WERI-Rb-1 (cell line): ENCODE data around the gene EMID1.

Experiments used
- DNase-seq: peaks from one replicate; pipeline ENCODE4 v3.0.0-alpha.2; 2020
- H3K27ac ChIP-seq: fragments of 250-450 bp; sonication (Bioruptor Pico); 2 replicates; pipeline ENCODE4 v1.5.1; 2020; ENCODE audit warnings: mild to moderate bottlenecking, moderate library complexity
- H3K27me3 ChIP-seq: fragments of 250-450 bp; sonication (Bioruptor Pico); 2 replicates; pipeline ENCODE4 v1.5.1; 2021; ENCODE audit warnings: mild to moderate bottlenecking, low read depth, moderate library complexity; ENCODE audit not compliant: insufficient read depth, severe bottlenecking
- H3K36me3 ChIP-seq: fragments of 250-450 bp; sonication (Bioruptor Pico); 2 replicates; pipeline ENCODE4 v1.5.1; 2020; ENCODE audit warnings: mild to moderate bottlenecking, moderate library complexity
- H3K4me3 ChIP-seq: 2 replicates; pipeline ENCODE4 v1.5.1; 2011; ENCODE audit warnings: low read depth, mild to moderate bottlenecking, control low read depth, low read length
- H3K9me3 ChIP-seq: fragments of 250-450 bp; sonication (Bioruptor Pico); 2 replicates; pipeline ENCODE4 v1.5.1; 2021; ENCODE audit warnings: mild to moderate bottlenecking, moderate library complexity; ENCODE audit not compliant: severe bottlenecking
- TF ChIP-seq, protein P1 (sequence below): IDR thresholded peaks from 2 replicates; pipeline ENCODE4 v1.5.1; 2011; ENCODE audit warnings: low read depth, mild to moderate bottlenecking, control low read depth, inconsistent platforms, low read length

Gene EMID1

GRCh38 chr22:29200901-29201300 is 4.8 kb upstream of the EMID1 start:
- no peak overlapping the region for H3K27ac ChIP-seq
- H3K36me3 ChIP-seq, result no peaks in the 10 kb centered on the region
- no peaks in the 10 kb centered on the region for H3K27me3 ChIP-seq
- no peaks in the 10 kb centered on the region for H3K9me3 ChIP-seq
- no peak overlapping the region for H3K4me3 ChIP-seq
- TF ChIP-seq, protein P1, sequence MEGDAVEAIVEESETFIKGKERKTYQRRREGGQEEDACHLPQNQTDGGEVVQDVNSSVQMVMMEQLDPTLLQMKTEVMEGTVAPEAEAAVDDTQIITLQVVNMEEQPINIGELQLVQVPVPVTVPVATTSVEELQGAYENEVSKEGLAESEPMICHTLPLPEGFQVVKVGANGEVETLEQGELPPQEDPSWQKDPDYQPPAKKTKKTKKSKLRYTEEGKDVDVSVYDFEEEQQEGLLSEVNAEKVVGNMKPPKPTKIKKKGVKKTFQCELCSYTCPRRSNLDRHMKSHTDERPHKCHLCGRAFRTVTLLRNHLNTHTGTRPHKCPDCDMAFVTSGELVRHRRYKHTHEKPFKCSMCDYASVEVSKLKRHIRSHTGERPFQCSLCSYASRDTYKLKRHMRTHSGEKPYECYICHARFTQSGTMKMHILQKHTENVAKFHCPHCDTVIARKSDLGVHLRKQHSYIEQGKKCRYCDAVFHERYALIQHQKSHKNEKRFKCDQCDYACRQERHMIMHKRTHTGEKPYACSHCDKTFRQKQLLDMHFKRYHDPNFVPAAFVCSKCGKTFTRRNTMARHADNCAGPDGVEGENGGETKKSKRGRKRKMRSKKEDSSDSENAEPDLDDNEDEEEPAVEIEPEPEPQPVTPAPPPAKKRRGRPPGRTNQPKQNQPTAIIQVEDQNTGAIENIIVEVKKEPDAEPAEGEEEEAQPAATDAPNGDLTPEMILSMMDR, result no peak
- DNase-seq, result no peak

DNA sequence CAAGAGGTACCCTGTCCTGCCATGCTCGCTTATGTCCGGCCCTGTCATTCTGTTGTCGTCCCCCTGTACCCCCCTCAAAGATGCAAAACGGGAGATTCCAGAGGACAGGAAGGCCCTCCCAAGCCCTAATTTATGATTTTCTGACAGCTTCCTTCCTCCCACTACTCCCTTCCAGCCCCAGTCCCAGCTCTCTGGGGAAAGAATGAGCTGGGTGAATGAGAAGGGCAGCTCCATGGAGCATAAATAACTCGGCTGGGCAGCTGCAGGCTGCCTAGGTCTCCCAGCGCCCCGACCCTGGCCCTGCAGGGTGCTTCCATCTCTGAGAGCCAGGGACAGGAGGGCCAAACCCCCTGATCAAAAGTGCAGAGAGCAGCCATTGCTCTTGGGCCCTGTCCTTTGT is 3.9 kb upstream of the EMID1 start:
- H3K36me3 ChIP-seq, result no peaks in the 10 kb centered on the region
- no peak overlapping the region for H3K4me3 ChIP-seq

GRCh38 chr22:29202212-29203192 is 3.2 kb upstream of the EMID1 start:
- no peak overlapping the region for H3K4me3 ChIP-seq
- H3K27me3 ChIP-seq, result no peaks in the 10 kb centered on the region
- H3K27ac ChIP-seq, result no peak overlapping the region
- TF ChIP-seq, protein P1, result peak; percentile 65
- peak; percentile 40 for DNase-seq
- peaks cover 2% of the 10 kb centered on the region; the same call in 1 of the 2 replicates for H3K36me3 ChIP-seq
- H3K9me3 ChIP-seq, result no peaks in the 10 kb centered on the region

More for the DNA sequence above, 3.9 kb upstream of the EMID1 start:
- TF ChIP-seq, protein P1, result no peak
- Histone ChIP-seq H3K27me3 (no peaks in the 10 kb centered on the region), H3K9me3 (no peaks in the 10 kb centered on the region), H3K27ac (no peak overlapping the region)
- DNase-seq, result no peak

DNA sequence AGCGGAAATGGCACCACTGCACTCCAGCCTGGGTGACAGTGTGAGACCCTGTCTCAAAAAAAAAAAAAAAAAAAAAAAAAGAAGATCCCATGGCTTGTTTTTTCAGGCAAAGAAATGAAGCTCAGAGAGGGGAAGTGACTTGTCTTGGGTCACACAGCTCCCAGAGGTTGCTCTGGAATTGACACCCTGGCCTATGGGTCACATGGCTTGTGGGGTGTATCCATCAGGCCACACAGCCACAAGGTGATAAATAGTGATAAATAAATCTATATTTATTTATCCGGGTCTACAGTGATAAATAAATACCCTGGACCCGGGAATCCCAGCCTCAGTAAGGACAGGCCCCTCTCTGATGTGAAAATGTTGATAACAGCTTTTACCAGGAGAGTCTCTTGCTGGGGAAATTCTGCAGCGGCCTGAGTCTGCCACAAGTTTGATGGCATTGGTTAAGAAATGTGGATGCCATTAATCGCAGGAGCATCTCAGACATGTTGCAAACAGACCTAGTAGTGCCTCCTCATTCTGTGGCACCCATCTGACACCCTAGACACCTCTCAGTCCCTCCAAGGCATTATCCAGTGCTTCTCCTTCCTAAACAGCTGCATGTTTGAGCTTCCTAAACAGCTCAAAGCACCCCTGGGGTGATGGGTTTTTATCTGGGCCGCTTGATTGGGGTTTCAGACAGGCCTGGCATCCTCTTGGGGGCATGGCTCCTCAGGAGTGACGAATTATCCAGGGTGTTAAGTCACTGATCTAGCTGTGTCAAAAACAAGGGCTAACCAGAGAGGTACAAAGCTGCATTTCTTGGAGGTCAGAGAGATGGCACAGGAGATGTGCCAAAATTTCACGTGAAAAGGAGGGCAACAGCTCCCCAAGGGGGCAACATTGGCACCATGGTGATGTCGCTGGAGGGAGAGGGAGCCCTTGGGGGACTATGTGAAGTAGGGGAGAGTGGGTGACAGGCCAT is 1.9 kb upstream of the EMID1 start:
- H3K27ac ChIP-seq, result no peak overlapping the region
- H3K4me3 ChIP-seq, result no peak overlapping the region
- no peaks in the 10 kb centered on the region for H3K27me3 ChIP-seq

More for the DNA sequence above, 1.9 kb upstream of the EMID1 start:
- Histone ChIP-seq H3K36me3 (peaks cover 3% of the 10 kb centered on the region; the same call in 1 of the 2 replicates), H3K9me3 (no peaks in the 10 kb centered on the region)
- TF ChIP-seq, protein P1, result no peak
- no peak for DNase-seq
